ENCODE measurements around the gene FKBP11. TPM values are rescaled to one million over a fixed set of nuclear protein-coding genes. Genes with fewer than 3 reads are reported as not detected.
"Not testable (repeated sequence)": the region's sequence is repeated elsewhere in the genome, so short reads cannot be mapped to it uniquely, and the experiment has no call there.

The FKBP11 gene
- total RNA-seq, 1 experiment from 2014 or later = 10.8 TPM

GRCh38 chr12:48882972-48883304, 42.4 kb downstream of the FKBP11 start:
- DNase-seq (ENCODE audit: low read depth, low spot score) = no peak
- in situ Hi-C loops (cut with HindIII; ENCODE audit: low pct_unique_long_range_greater_than_20kb, low sequenced_read_pairs) = no loop called here

- in situ Hi-C loops (cut with HindIII; ENCODE audit: low pct_unique_long_range_greater_than_20kb, low sequenced_read_pairs) = no loop called here
- DNase-seq (ENCODE audit: low read depth, low spot score) = no peak
Observed at GRCh38 chr12:48882315-48882687, 43.0 kb downstream of the FKBP11 start.

DNA sequence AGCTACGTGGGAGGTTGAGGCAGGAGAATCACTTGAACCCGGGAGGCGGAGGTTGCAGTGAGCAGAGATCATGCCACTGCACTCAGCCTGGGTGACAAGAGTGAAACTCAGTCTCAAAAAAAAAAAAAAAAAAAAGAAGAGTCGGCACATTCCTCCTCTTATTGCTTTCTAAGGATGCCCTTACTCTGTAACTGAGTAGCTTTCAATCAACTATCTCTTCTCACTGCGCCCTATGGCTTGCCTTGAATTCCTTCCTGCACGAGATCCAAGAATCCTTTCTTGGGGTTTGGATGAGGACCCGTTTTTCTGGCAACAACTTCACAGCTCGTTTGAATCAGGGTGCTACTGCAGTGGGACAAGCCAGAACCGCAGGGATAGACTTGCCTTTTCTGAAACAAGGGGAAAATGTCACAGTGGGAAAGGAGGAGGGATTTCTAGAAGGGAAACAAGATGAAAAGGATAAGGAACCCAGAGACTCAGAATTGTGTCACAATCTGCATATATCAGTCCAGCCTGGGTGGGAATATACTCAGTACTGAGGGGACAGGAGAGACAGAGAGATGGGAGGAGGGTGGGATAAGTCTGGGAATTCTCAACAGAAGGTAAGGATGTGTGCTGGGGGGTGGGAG, 43.5 kb downstream of the FKBP11 start:
- in situ Hi-C loops (cut with HindIII; ENCODE audit: low pct_unique_long_range_greater_than_20kb, low sequenced_read_pairs) = no loop called here
- DNase-seq (ENCODE audit: low read depth, low spot score) = no peak

DNA sequence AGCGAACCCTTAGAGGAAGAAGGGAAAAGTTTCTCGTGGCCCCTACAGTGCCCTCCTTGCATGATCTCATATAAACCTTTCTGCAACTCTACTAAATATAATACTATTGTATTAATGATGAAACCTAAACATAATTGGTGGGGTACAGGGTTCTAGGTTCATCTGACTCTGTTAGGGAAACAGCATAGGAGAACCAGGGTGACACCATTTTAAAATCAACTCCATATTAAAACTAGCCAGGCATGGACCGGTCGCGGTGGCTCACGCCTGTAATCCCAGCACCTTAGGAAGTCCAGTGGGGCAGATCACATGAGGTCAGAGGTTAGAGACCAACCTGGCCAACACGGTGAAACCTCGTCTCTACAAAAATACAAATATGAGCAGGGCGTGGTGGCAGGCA, 44.6 kb downstream of the FKBP11 start:
- in situ Hi-C loops (cut with HindIII; ENCODE audit: low pct_unique_long_range_greater_than_20kb, low sequenced_read_pairs) = no loop called here
- no peak for DNase-seq (ENCODE audit: low read depth, low spot score)

DNA sequence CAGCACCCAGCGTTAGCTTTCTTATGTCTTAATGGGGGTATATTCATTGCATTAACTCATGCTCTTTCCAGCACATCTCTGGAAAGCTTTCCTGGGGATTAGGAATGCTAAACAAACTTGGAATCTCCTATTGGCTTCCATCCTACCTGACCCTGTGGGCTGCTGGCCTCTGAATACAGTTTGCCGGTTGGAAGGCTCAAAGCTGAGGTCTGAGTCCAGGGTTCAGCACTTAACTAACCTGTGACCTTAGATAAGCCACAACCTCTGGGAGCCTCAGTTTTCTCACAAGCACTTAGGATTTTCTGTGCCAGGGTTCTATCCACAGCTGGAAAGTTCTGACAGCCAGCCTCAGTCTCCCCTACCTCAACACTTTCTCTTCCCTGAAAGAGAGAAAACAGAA, 46.7 kb downstream of the FKBP11 start:
- DNase-seq (ENCODE audit: low read depth, low spot score) = no peak
- in situ Hi-C loops (cut with HindIII; ENCODE audit: low pct_unique_long_range_greater_than_20kb, low sequenced_read_pairs) = no loop called here

DNA sequence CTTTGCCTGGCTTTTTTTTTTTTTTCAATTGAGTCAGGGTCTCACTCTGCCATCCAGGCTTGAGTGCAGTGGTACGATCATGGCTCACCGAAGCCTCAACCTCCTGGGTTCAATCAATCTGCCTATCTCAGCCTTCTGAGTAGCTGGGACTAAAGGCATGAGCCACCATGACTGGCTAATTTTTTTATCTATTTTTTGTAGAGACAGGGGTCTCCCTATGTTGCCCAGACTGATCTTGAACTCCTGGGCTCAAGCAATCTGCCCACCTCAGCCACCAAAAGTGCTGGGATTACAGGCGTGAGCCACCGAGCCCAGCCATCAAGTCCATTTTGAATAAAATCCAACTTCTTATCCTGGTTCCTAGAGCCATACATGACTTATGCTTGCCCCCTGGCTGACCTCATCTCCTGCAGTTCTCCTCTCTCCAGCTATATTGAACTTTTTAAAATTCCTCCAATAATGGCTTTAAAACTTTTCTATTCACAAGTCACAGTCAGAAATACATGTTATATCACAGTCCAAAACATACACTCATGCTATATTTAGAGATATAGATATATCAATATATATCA, 49.3 kb downstream of the FKBP11 start:
- in situ Hi-C loops (cut with HindIII; ENCODE audit: low pct_unique_long_range_greater_than_20kb, low sequenced_read_pairs) = no loop called here
- no peak for DNase-seq (ENCODE audit: low read depth, low spot score)

DNA sequence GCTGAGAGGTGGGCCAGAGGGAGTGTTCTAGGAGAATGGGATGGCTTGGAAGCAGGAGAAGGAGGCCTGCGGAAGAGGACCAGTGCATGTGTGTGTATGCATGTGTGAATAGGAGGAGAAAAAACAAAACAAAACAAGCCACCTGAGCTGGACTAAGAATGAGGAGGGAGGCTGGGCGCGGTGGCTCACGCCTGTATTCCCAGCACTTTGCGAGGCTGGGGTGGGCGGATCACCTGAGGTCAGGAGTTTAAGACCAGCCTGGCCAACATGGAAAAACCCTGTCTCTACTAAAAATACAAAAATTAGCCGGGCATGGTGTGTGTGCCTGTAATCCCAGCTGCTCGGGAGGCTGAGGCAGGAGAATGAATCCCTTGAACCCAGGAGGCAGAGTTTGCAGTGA, 51.8 kb downstream of the FKBP11 start:
- in situ Hi-C loops (cut with HindIII; ENCODE audit: low pct_unique_long_range_greater_than_20kb, low sequenced_read_pairs); DNase-seq (ENCODE audit: low read depth, low spot score): not testable (repeated sequence)

- in situ Hi-C loops (cut with HindIII; ENCODE audit: low pct_unique_long_range_greater_than_20kb, low sequenced_read_pairs) = no loop called here
- DNase-seq (ENCODE audit: low read depth, low spot score) = no peak
Observed at GRCh38 chr12:48873096-48873495, 52.2 kb downstream of the FKBP11 start.

Small RNA genes within 50 kb of the gene (small RNA-seq; reads per million reads assigned to genes)
- gene AC073610.1 (0 reads per million in 2 experiments), gene RNU6-600P (0 reads per million in 2 experiments)

Other genes with a start within 250 kb of the FKBP11 start
- gene KANSL2, start 243.3 kb downstream of the FKBP11 start, total RNA-seq (2014; rRNA removed; shearing (Covaris generic)) = 46.4 and 55.6 TPM in 2 replicates
- 51.4 and 52.1 TPM in 2 replicates for gene CCNT1, start 208.8 kb downstream of the FKBP11 start, total RNA-seq (2014; rRNA removed; shearing (Covaris generic))
- gene ADCY6, start 136.4 kb downstream of the FKBP11 start, total RNA-seq (2014; rRNA removed; shearing (Covaris generic)) = 28.1 and 31.5 TPM in 2 replicates
- 4.9 and 5.3 TPM in 2 replicates for gene CACNB3, start 107.0 kb downstream of the FKBP11 start, total RNA-seq (2014; rRNA removed; shearing (Covaris generic))
- gene DDX23, start 73.3 kb downstream of the FKBP11 start, total RNA-seq (2014; rRNA removed; shearing (Covaris generic)) = 86.4 and 86.9 TPM in 2 replicates
- 0.11 and 0.13 TPM in 2 replicates for gene RND1, start 59.6 kb downstream of the FKBP11 start, total RNA-seq (2014; rRNA removed; shearing (Covaris generic))
- 92.3 and 95.8 TPM in 2 replicates for gene ARF3, start 32.0 kb upstream of the FKBP11 start, total RNA-seq (2014; rRNA removed; shearing (Covaris generic))
- 3.4 and 5.1 TPM in 2 replicates for gene WNT10B, start 46.2 kb upstream of the FKBP11 start, total RNA-seq (2014; rRNA removed; shearing (Covaris generic))
- not detected in 2 replicates for gene WNT1, start 52.8 kb upstream of the FKBP11 start, total RNA-seq (2014; rRNA removed; shearing (Covaris generic))
- gene DDN, start 73.9 kb upstream of the FKBP11 start, total RNA-seq (2014; rRNA removed; shearing (Covaris generic)) = 0.03 TPM in 1 of 2 replicates, not detected in the other
- gene PRKAG1, start 93.3 kb upstream of the FKBP11 start, total RNA-seq (2014; rRNA removed; shearing (Covaris generic)) = 115 and 133 TPM in 2 replicates
- 14.5 and 16.1 TPM in 2 replicates for gene KMT2D, start 135.3 kb upstream of the FKBP11 start, total RNA-seq (2014; rRNA removed; shearing (Covaris generic))
- gene RHEBL1, start 144.5 kb upstream of the FKBP11 start, total RNA-seq (2014; rRNA removed; shearing (Covaris generic)) = 5.2 and 7.8 TPM in 2 replicates
- 0.05 and 0.21 TPM in 2 replicates for gene DHH, start 169.3 kb upstream of the FKBP11 start, total RNA-seq (2014; rRNA removed; shearing (Covaris generic))
- 20.6 and 21.7 TPM in 2 replicates for gene LMBR1L, start 185.4 kb upstream of the FKBP11 start, total RNA-seq (2014; rRNA removed; shearing (Covaris generic))
- gene TUBA1B, start 205.9 kb upstream of the FKBP11 start, total RNA-seq (2014; rRNA removed; shearing (Covaris generic)) = 1,958 and 1,976 TPM in 2 replicates